IPS-15b (cell line): ENCODE data around the gene RALGPS1.

ENCODE experiments used
- H3K27me3 ChIP-seq: one replicate; pipeline ENCODE4 v1.6.1; 2013; ENCODE audit warnings: low read length; ENCODE audit not compliant: control insufficient read depth, insufficient read depth
- H3K36me3 ChIP-seq: one replicate; pipeline ENCODE4 v1.6.1; 2013; ENCODE audit warnings: low read length; ENCODE audit not compliant: control insufficient read depth, insufficient read depth
- H3K4me1 ChIP-seq: one replicate; pipeline ENCODE4 v1.6.1; 2013; ENCODE audit warnings: mild to moderate bottlenecking, low read length; ENCODE audit not compliant: control insufficient read depth, insufficient read depth
- H3K4me3 ChIP-seq: one replicate; pipeline ENCODE4 v1.5.1; 2013; ENCODE audit warnings: low read depth, low read length
- H3K9ac ChIP-seq: one replicate; pipeline ENCODE4 v1.6.1; 2013; ENCODE audit warnings: low read depth, mild to moderate bottlenecking, low read length
- H3K9me3 ChIP-seq: one replicate; pipeline ENCODE4 v1.6.1; 2013; ENCODE audit warnings: mild to moderate bottlenecking, low read length; ENCODE audit not compliant: control insufficient read depth, insufficient read depth

The RALGPS1 gene

DNA sequence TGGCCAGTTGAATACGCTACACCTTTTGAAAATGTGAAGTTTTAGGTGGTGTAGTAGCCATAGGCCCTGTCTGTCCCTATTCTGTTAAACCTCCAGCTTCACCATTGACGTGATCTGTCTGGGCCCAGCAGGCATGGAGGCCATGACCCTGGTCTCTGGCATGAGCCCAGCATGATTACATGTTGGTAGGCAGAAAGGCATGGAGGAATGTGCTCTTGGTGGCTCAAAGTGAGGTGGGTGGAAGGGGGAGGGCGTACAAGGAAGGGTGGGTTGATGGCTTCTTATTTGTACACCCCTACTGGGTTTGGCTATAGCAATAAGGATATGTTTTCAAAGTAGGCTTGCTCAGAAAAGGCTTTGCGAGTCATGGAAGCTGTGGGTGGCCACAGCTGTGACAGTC is 23.7 kb downstream of the RALGPS1 start:
- no peak overlapping the region for H3K9ac ChIP-seq
- no peaks in the 10 kb centered on the region for H3K9me3 ChIP-seq
- H3K4me3 ChIP-seq: no peak overlapping the region
- H3K36me3 ChIP-seq: no peaks in the 10 kb centered on the region
- H3K27me3 ChIP-seq: no peaks in the 10 kb centered on the region
- no peaks in the 10 kb centered on the region for H3K4me1 ChIP-seq

DNA sequence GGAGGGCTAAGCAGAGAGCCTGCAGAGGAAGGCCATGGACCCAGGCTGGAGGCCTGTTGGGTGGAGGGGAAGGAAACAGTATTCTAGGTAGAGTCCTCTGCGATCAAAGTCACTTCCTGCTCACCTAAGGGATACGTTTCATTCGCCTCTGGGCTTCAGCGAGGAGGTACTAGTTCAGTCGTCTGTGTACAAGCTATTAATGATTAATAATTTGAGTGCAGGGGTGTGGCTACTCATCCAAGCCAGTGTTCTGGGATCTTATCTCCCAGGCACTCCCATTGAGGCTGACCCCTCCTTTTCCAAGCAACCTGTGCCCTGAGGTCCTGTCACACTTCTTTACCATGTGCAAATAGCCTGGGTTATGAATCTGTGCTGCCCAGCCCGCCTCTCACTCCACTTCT is 25.2 kb downstream of the RALGPS1 start:
- Histone ChIP-seq H3K4me1 (no peaks in the 10 kb centered on the region), H3K9me3 (no peaks in the 10 kb centered on the region), H3K9ac (no peak overlapping the region)

DNA sequence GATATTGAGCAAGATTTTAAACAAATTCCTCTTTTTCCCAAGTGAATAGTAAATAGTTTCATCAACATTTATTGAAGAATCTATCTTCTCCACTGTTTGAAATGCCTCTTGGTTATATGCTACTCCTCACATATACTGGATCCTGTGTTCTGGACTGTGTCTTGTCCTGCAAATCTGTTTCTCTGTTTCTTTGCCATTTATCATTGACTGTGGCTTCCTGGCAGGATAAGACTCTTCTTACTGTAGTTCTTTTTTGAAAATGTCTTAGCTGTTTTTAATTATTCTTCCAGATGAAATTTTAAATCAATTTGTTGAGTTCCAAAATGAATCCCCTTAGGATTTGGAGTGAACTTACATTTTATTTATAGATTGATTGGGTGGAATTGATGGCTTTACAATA is 27.8 kb downstream of the RALGPS1 start:
- Histone ChIP-seq H3K9ac (no peak overlapping the region), H3K27me3 (no peaks in the 10 kb centered on the region), H3K36me3 (no peaks in the 10 kb centered on the region), H3K4me3 (no peak overlapping the region), H3K4me1 (no peaks in the 10 kb centered on the region), H3K9me3 (no peaks in the 10 kb centered on the region)

More for the DNA sequence above, 25.2 kb downstream of the RALGPS1 start:
- no peaks in the 10 kb centered on the region for H3K27me3 ChIP-seq
- no peak overlapping the region for H3K4me3 ChIP-seq
- H3K36me3 ChIP-seq: no peaks in the 10 kb centered on the region

GRCh38 chr9:126945682-126946081 is 31.1 kb downstream of the RALGPS1 start:
- no peaks in the 10 kb centered on the region for H3K9me3 ChIP-seq
- no peaks in the 10 kb centered on the region for H3K36me3 ChIP-seq
- H3K9ac ChIP-seq: no peak overlapping the region
- H3K4me1 ChIP-seq: no peaks in the 10 kb centered on the region
- no peak overlapping the region for H3K4me3 ChIP-seq
- H3K27me3 ChIP-seq: no peaks in the 10 kb centered on the region

GRCh38 chr9:126947529-126947928 is 32.9 kb downstream of the RALGPS1 start:
- H3K9me3 ChIP-seq: no peaks in the 10 kb centered on the region
- H3K4me1 ChIP-seq: no peaks in the 10 kb centered on the region
- H3K9ac ChIP-seq: no peak overlapping the region
- H3K4me3 ChIP-seq: no peak overlapping the region
- no peaks in the 10 kb centered on the region for H3K36me3 ChIP-seq
- no peaks in the 10 kb centered on the region for H3K27me3 ChIP-seq

DNA sequence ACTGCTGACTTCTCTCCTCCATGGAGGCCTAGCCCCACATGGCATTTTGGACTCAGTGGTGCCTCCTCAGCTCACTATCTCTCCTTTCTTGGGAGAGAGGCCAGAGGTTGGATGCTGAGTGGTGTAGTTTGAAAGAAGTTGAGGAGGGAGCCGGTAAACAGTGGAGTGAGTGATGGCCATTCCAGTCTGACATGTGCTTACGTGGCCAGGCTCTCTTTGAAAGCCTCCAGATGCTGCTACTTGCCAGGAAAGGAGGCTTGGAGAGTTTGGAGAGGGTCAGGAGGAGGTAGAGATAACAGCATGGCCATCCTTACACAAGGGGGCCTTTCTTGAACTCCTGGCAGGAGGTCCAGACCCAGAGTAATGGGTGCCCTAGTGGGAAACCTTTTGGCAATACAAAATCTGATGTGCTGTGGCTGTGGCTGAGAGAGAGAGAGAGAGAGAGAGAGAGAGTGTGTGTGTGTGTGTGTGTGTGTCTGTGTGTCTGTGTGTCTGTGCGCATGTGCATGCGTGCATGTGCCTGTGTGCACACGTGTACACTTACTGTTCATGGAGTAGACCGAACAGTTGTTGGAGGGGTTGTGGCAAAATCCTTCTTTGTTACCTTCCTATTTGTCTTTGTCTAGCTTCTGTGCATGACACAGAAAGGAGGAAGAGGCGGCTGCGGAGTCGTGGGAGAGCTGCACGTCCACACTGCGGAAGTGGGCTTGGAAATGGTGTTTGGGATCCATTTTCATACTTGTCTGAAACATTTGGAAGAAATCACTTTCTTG is 37.8 kb downstream of the RALGPS1 start:
- Histone ChIP-seq H3K9me3 (no peaks in the 10 kb centered on the region), H3K27me3 (no peaks in the 10 kb centered on the region), H3K4me1 (peaks cover 3% of the 10 kb centered on the region), H3K4me3 (no peak overlapping the region), H3K36me3 (no peaks in the 10 kb centered on the region), H3K9ac (no peak overlapping the region)

- no peaks in the 10 kb centered on the region for H3K9me3 ChIP-seq
- no peaks in the 10 kb centered on the region for H3K27me3 ChIP-seq
- H3K36me3 ChIP-seq: no peaks in the 10 kb centered on the region
- peaks cover 3% of the 10 kb centered on the region for H3K4me1 ChIP-seq
- no peak overlapping the region for H3K9ac ChIP-seq
- no peak overlapping the region for H3K4me3 ChIP-seq
Observed at GRCh38 chr9:126953041-126953809, 38.6 kb downstream of the RALGPS1 start.

DNA sequence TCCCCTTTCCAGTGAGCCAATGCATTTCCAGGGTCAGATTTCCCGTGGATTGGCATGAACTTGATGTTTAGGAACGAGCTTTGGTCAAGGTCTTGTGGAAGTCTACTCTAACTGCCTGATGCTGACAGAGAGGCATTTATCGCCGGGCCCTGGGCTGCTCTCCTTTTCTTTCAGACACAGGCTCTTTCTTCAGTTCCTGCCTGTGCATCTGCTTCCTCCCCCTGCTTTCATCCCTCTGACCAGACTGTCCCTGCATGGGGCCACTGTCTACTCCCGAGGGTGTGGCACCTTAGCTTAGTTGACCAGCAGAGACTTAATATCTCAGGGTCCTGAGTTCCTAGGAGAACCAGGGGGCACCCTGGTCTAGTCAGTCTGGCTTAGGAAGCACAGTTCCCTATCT is 41.2 kb downstream of the RALGPS1 start:
- H3K36me3 ChIP-seq: no peaks in the 10 kb centered on the region
- peaks cover 3% of the 10 kb centered on the region for H3K4me1 ChIP-seq
- no peak overlapping the region for H3K9ac ChIP-seq
- H3K9me3 ChIP-seq: no peaks in the 10 kb centered on the region
- no peak overlapping the region for H3K4me3 ChIP-seq
- H3K27me3 ChIP-seq: no peaks in the 10 kb centered on the region

DNA sequence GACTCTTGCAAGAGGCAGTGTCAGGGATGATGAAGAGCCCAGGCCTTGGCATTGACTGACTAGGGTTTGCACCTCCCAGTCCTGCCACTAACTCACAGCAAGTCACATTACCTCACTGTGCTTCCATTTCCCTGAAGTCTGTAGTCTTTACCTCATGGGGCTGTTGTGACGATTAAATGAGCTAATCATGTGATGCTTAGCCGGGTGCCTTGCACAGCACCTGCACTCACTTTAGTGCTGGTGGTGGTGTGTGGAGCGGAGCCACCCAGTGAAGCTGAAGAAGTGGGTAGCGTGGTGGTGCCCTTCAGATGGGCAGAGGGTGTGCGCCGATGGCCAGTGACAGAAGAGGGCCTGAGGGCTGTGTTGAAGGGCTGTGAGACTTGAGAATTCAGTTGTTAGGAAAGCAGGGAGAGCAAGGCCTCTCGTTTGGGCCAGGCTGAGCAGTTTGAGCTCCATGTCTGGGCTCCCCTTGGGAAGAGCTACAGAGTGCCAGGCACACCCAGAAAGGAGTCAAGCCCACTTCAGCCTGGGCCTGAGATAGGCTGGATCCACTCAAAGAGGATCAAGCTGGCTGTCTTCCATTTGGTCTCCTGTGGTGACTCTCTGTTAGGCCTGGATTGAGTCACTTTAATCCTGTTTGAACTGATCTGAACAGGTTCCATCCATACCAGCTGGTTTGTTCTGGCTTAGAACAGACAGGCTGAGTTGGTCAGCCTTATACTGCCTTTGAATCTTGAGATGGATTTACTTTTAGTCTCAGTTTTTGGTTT is 42.5 kb downstream of the RALGPS1 start:
- Histone ChIP-seq H3K9ac (no peak overlapping the region), H3K4me1 (peaks cover 3% of the 10 kb centered on the region)

GRCh38 chr9:126957687-126958053 is 43.1 kb downstream of the RALGPS1 start:
- Histone ChIP-seq H3K36me3 (no peaks in the 10 kb centered on the region), H3K9ac (no peak overlapping the region), H3K27me3 (no peaks in the 10 kb centered on the region), H3K4me1 (peaks cover 3% of the 10 kb centered on the region), H3K9me3 (no peaks in the 10 kb centered on the region), H3K4me3 (no peak overlapping the region)

More for the DNA sequence above, 42.5 kb downstream of the RALGPS1 start:
- Histone ChIP-seq H3K36me3 (no peaks in the 10 kb centered on the region), H3K4me3 (no peak overlapping the region), H3K27me3 (no peaks in the 10 kb centered on the region), H3K9me3 (no peaks in the 10 kb centered on the region)

DNA sequence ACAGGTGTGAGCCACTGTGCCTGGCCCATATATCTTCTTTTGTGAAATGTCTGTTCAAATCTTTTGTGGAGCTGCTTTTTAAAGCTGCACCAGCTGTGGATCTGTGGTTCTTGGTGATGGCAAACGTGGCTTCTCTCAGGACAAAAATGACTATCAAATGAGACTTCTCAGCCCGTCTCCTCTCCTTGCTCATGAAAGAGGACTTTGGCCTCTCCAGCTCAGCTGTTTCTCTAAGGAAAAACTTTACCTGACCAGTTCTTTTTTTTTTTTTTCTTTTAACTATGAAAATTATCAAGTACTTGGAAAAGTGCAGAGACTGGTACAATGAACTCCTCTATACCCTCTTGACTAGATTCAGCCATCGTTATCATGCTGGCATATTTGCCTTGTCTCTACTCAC is 44.8 kb downstream of the RALGPS1 start:
- Histone ChIP-seq H3K27me3 (no peaks in the 10 kb centered on the region), H3K9ac (no peak overlapping the region), H3K4me3 (no peak overlapping the region), H3K4me1 (peaks cover 3% of the 10 kb centered on the region), H3K36me3 (no peaks in the 10 kb centered on the region), H3K9me3 (no peaks in the 10 kb centered on the region)
